T47D (cell line): ENCODE results near the gene FAM163A.

Experiments used
- DNase-seq, 2 experiments: peaks; one replicate each; pipeline versions ENCODE4 v3.0.0 to v3.0.0-alpha.2; 2011 to 2012; ENCODE audit warnings: low read depth in 1 of 2, low spot score in 1 of 2
- JUND ChIP-seq: IDR thresholded peaks from 2 replicates; pipeline ENCODE4 v1.6.1; 2012; ENCODE audit warnings: low read depth
- in situ Hi-C: cut with HindIII; loops from 2 replicates; pipeline ENCODE4 v1.10.0; 2016; ENCODE audit warnings: low sequenced_read_pairs, low pct_unique_long_range_greater_than_20kb

FAM163A gene

GRCh38 chr1:179761296-179761695 lies 18.2 kb downstream of the FAM163A start:
- no peak for DNase-seq
- no peak for TF ChIP-seq JUND
- in situ Hi-C loops: no loop called here

GRCh38 chr1:179761846-179762640 lies 19.0 kb downstream of the FAM163A start:
- in situ Hi-C loops: no loop called here
- no peak for DNase-seq
- no peak for TF ChIP-seq JUND

GRCh38 chr1:179767177-179767581 lies 24.1 kb downstream of the FAM163A start:
- DNase-seq: no peak
- in situ Hi-C loops: no loop called here
- TF ChIP-seq JUND: no peak

- TF ChIP-seq JUND: no peak
- no peak for DNase-seq
- in situ Hi-C loops: no loop called here
Measured at GRCh38 chr1:179767996-179768395, 24.9 kb downstream of the FAM163A start.

GRCh38 chr1:179770887-179771502 lies 27.9 kb downstream of the FAM163A start:
- in situ Hi-C loops: no loop called here
- TF ChIP-seq JUND: no peak
- peak in 1 of 2 experiments; percentile 35 for DNase-seq

GRCh38 chr1:179773264-179773663 lies 30.2 kb downstream of the FAM163A start:
- no peak for TF ChIP-seq JUND
- in situ Hi-C loops: no loop called here
- DNase-seq: no peak

- no peak for DNase-seq
- TF ChIP-seq JUND: no peak
- in situ Hi-C loops: no loop called here
Measured at GRCh38 chr1:179774000-179774399, 30.9 kb downstream of the FAM163A start.

GRCh38 chr1:179774566-179774965 lies 31.5 kb downstream of the FAM163A start:
- DNase-seq: no peak
- in situ Hi-C loops: no loop called here
- no peak for TF ChIP-seq JUND

GRCh38 chr1:179775009-179775408 lies 31.9 kb downstream of the FAM163A start:
- DNase-seq: peak in 1 of 2 experiments; percentile 36
- in situ Hi-C loops: no loop called here
- TF ChIP-seq JUND: no peak

GRCh38 chr1:179776831-179777230 lies 33.7 kb downstream of the FAM163A start:
- TF ChIP-seq JUND: no peak
- DNase-seq: no peak
- in situ Hi-C loops: no loop called here

- DNase-seq: no peak
- TF ChIP-seq JUND: no peak
- in situ Hi-C loops: no loop called here
Measured at GRCh38 chr1:179777731-179778130, 34.6 kb downstream of the FAM163A start.

- no peak for DNase-seq
- in situ Hi-C loops: no loop called here
- no peak for TF ChIP-seq JUND
Measured at GRCh38 chr1:179779645-179780272, 36.7 kb downstream of the FAM163A start.

- TF ChIP-seq JUND: no peak
Measured at GRCh38 chr1:179781962-179782361, 38.9 kb downstream of the FAM163A start.

More at GRCh38 chr1:179781962-179782361, 38.9 kb downstream of the FAM163A start:
- in situ Hi-C loops: no loop called here
- no peak for DNase-seq
